Measurements from ENCODE around the gene ACTL6B. TPM values are rescaled to one million over a fixed set of nuclear protein-coding genes. Genes with fewer than 3 reads are reported as not detected.

ACTL6B gene
- total RNA-seq, 1 experiment from 2014 or later, result not detected

DNA sequence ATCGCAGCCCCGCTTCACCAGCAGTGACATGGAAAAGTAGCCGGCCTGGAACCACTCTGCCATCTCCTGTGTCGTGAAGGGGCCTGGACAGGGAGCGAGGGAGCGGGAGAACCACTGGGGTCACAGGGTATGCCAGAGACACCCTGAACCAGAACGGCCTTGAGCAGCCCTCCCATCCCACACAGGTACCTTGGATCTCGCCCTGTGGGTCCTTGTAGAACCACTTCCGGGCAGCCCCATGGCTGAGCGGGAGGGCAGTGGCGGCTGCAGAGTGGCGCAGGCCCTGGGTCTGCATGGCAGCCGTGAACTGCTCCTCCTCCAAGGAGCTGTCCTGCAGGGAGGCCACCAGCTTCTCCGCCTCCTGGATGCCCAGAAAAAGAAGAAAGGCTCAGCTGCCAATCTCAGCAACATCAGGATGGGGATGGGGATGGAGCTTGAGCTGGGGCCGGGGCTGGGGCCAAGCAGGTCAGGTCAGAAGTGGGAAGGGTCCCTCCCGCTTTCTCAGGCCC is 28.3 kb upstream of the ACTL6B start:
- DNase-seq (ENCODE audit: extremely low read depth, low read depth), result no peak

DNA sequence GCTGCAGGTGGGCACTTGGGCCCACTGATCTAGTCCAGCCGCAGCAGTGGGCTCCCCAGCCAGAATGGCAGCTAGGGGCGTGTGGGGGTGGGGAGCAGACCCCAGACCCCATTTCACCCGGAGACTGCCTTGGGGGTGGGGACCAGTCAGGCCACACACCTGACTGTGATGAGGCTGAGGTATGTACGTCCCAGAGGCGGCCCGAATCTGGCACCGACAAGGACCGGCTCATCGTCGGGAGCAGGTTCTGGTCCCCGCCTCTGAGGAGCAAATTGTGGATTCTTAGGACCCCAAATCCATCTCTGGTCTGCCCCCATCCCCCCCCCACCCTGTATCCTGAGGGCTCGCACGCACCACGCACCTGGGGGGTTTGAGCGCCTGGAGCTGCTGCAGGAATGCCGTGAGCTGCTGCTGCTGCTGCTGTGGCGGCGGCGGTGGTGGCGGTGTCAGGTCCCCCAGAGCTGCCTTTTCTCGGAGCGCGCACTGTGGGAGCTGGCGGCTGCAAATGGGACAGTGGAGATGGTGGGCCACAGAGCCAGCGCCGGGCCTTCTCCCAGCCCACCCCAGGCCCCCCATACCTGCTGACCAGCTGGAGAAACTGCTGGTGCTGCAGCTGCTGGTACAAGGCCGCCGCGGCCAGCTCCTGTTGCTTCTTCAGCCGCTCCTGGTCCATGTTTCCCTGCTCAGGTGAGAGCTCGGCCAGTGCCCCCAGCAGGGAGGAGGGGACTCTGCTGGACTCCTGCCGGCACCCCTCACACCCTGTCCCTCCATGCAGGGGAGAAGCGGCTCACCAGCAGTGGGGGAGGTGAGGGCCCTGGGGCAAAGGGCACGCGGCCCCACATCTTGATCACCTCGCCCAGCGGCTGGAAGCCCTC is 27.6 kb upstream of the ACTL6B start:
- DNase-seq (ENCODE audit: extremely low read depth, low read depth), result no peak

DNA sequence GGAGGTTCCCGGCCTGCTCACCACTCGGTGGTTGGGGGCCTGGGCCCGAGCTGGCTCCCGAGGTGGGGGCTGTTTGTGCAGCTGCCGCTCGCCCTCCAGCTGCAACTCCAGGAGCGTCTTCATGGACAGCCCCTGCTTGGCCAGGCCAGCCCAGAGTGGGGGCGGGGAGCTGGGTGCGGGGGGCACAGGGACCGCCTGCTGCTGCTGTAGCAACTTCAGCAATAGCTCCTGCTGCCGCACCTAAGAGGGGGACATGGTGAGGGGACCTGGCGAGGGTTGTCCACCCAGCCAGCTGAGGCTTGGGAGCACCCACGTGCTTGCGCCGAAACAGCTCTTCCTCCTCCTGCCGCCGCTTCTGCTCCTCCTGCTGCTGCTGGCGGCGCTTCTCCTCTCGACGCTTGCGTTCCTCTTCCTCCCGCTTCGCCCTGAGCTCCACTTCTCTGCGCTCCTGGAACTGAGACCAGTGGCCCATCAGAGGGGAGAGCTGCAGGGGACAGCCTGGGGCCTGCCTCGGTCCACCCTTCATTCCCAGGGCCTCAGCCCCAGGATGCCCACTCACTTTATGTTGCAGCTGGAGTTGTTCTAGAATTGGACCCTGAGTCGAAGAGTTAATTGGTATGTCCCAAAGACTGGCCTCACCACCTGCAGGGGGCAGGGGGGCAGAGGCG is 26.9 kb upstream of the ACTL6B start:
- no peak for DNase-seq (ENCODE audit: extremely low read depth, low read depth)

DNA sequence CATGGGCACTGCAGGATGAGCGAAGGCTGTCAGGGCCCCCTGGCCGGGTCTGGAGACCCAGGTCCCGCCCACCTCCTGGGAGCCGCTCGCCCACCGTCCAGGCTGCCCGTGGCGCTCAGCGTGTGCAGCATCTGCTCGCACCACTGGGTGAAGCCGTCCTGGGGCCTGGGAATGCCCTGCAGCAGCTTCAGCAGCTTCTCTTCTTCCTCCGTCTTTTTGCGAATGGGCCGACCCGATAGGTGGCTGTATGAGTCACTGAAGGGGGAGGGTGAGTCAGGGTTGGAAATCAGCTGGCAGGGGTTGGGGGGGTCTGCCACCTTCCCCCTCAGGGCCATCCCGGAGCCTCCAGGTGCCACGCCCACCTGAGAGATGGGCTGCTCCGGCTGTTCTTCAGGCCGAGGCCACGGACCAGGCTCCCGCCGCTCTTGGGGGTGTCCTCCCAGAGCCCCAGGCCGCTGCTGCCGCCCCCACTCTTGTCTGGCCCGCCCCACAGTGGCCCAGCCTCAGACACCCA is 26.0 kb upstream of the ACTL6B start:
- DNase-seq (ENCODE audit: extremely low read depth, low read depth), result no peak

DNA sequence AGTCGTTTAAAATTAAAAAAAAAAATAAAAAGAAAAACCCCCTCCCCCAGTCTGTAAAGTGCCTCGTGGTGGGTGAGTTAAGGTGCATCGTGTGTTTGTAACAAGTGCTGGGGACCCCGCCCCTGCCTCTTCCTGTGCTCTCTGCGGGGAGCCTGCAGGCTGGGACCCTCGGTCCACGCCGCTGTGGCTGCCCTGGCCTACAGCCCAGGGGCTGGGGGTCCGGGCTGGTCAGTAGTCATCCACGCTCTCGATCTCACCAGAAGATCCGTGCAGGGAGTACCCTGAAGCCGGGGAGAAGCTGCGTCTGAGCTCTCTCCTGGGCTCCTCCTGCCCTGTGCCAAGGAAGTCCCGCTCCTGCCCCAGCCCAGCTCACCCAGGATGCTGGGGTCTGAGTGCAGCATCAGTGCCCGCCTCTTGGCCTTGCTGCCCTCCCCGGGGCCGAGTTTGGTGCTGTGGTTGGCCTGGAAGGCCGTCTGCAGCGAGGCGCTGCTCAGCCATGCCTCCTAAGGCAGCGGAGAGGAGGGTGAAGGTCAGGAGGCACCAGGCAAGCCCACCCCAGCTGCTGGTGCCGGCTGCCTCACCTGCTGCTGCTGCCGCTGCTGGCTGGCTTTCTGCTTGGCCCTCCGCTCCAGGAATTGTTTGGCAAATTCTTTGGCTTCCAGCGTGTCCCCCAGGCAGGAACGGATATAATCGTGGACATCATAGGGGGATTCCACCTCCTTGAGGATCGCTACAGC is 25.4 kb upstream of the ACTL6B start:
- no peak for DNase-seq (ENCODE audit: extremely low read depth, low read depth)

DNA sequence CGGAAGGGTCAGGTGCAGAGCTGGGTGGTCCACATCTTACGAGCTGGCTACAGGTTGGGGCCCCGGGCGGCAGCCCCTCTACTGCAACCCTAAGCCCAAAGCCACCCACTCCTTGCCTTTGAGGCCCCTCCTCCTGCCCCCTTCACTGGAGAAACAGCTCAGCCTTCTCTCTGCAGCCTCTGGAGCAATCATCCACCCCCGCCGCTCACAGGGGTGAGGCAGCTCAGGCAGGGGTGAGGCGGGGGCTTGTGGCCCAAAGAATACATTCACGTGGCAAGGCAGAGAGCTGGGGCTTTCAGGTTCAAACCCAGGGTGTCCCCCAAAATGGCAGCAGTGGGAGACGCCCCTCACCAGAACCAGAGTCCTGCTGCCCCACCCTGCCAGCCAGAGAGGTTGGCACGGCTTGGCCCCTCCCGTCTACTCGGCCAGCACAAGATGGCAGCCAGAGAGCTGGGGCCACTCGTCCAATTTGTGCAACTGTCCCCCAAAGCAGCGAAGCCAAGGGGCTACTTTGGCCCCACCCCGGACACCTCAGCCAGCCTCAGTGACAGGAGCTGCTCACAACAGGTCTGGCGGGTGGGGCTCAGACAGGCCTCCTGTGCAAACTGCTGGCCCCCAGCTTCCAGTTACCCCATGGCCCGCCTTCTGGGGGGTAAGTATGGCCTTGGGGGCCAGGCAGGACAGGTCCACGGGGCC is 24.5 kb upstream of the ACTL6B start:
- DNase-seq (ENCODE audit: extremely low read depth, low read depth), result no peak

DNA sequence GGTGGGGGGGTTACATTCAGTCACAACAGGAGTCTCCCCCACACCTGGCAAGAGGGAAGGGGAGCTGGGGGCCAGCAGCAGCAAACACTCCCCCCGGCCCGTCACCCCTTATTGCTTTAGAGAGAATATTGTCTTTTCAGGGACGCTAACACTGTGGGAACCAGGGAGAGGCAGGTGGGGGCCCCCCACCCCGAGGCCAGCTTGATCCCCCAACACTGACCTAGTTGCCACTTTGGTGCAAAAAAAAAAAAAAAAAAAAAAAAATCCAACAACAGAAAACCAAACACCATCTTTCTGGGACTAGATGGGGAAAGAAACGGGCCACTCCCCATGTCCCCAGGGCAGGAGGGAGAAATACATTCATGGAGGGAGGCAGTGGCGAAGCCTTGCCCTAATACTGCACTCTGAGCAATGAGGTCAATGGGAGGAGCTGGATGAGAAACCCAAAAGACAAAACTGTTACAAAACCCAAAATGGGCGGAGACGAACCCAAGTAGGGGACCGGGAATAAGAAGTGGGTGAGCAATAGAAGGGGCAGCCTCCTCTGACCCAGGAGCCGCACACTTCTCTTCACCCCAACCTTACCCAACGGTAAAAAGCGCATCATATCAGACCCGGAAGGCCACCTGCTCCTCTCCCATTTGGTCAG is 23.8 kb upstream of the ACTL6B start:
- DNase-seq (ENCODE audit: extremely low read depth, low read depth), result no peak

DNA sequence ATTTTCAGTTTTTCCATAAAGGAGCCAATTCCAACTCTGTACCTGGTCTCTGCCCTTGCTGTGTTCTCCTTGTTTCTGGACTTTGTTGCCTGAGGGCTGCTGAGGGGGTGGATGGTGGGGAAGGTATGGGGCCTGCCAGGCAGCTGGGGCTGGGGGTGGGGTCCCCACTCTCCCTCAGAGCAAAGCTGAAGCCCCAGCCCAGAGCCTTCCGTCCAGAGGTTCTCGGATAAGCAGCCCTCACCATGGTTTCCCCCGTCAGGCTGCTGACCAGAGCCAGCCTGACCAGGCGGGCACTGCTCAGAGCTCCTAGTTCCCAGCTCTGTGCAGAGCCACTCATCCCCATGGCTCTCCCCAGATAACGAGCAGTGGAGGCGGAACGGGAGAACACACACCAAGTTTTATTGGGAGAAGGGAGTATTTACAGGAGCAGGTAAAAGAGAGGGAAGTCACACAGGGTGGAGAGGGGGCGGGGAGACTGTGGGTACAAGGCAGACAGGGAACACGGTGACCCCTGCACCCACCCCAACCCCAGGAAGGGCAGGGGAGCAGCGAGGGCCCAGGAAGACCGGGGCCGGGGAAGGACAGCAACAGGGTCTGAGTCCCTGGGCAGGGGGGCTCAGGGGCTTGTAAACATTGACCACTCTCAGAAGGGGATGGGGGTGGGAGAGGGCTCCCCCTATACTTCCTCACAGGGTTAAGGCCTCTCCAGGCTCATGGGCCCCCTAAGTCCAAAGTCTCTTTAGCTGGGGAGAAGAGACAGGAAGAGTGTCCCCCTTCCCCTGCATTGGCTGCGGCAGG is 23.1 kb upstream of the ACTL6B start:
- no peak for DNase-seq (ENCODE audit: extremely low read depth, low read depth)

DNA sequence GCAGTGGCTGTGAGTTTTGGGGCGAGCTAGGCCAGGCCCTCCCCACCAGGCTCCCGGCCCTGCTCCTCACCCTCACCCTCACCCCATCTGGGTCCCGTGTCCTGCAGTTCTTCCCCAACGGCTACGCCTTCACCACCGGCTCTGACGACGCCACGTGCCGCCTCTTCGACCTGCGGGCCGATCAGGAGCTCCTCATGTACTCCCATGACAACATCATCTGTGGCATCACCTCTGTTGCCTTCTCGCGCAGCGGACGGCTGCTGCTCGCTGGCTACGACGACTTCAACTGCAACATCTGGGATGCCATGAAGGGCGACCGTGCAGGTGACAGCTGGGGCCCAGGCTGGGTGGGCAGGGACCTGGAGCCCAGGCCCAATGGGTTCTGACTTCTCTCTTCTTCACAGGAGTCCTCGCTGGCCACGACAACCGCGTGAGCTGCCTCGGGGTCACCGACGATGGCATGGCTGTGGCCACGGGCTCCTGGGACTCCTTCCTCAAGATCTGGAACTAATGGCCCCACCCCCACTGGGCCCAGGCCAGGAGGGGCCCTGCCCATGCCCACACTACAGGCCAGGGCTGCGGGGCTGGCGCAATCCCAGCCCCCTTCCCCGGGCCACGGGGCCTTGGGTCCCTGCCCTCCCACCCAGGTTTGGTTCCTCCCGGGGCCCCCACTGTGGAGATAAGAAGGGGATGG is 22.2 kb upstream of the ACTL6B start:
- no peak for DNase-seq (ENCODE audit: extremely low read depth, low read depth)

DNA sequence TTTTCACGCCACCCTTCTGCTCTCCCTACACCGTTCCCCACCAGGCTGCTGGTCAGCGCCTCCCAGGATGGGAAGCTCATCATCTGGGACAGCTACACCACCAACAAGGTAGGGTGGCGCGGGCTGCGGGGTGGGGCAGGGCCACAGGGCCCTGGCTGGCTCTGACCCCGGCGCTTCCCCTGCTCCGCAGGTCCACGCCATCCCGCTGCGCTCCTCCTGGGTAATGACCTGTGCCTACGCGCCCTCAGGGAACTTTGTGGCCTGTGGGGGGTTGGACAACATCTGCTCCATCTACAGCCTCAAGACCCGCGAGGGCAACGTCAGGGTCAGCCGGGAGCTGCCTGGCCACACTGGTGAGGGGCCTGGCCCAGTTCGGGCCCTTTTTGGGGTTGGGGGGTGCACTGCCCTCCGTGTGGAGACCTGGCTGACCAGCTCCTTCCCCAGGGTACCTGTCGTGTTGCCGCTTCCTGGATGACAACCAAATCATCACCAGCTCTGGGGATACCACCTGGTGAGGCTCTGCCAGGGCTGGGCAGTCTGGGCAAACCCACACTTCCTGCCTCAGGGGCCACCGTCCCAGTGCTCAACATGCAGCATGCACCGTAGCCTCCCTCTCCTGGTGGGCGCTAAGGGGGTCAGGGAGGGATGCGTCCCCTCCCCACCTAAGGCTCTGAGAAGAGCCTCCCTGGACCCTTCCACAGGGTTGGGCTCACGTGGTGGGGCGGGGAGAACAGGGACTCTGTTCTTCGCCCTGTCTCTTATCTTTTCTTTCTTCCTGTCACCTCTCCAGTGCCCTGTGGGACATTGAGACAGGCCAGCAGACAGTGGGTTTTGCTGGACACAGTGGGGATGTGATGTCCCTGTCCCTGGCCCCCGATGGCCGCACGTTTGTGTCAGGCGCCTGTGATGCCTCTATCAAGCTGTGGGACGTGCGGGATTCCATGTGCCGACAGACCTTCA is 21.3 kb upstream of the ACTL6B start:
- DNase-seq (ENCODE audit: extremely low read depth, low read depth), result no peak

DNA sequence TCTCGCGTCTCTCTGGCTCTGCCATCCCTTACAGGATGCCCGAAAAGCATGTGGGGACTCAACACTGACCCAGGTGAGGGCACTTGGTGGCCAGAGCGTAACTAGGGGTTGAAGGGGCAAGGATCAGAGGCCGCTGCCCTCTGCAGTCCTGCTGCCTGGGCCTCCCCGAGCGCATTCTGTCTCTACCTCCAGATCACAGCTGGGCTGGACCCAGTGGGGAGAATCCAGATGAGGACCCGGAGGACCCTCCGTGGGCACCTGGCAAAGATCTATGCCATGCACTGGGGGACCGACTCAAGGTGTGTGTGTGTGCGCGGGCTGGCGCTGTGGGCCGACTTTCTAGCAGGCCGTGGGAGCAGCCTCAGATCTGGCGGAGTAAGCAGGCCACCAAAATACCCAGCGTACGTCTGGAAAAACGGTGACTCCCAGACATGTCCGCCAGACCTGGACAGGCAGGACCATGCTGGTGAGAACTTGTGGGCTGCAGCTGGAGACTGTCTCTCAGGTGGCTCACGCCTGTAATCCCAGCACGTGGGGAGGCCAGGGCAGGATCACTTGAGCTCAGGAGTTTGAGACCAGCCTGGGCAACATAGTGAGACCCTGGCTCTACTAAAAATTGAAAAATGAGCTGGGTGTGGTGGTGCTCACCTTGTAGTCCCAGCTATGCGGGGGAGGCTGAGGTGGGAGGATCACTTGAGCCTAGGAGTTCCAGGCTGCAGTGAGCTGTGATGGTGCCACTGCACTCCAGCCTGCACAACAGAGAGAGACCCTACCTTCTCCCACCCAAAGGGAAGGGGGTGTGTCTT is 20.5 kb upstream of the ACTL6B start:
- no peak for DNase-seq (ENCODE audit: extremely low read depth, low read depth)

DNA sequence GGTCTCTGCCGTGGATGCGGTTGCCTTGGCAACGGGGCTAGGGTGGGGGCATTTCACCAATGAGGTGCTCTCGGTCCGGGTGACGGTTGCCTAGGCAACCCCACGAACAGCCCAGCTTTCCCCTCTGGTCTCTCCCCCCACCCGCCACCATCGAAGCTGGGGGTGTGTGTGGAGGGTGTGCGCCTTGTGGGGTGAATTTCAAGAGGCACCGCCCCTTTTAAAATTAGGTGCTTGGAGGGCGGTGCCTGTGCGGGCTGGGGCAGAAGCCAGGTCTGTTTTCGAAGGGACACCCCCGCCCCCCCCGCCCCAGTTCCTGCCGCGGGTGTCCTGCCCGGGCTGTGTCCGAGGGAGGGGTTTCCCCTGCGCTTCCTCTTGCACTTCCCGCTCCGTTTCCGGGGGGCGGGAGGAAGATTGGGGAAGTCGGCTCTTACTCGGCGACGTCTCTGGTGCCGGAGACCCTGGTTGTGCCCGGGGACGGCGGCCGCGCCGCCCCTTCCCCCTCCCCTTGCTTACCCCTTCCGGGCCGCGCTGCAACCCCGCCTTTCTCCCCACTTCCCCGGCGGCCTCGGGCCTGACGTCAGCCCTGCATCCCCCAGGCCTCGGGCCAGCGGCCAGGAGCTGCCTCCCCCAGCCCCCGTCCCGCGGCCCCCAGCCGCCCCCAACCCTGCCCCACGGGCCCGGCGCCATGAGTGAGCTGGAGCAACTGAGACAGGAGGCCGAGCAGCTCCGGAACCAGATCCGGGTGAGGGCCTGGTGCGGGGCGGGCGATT is 19.5 kb upstream of the ACTL6B start:
- DNase-seq (ENCODE audit: extremely low read depth, low read depth), result no peak

DNA sequence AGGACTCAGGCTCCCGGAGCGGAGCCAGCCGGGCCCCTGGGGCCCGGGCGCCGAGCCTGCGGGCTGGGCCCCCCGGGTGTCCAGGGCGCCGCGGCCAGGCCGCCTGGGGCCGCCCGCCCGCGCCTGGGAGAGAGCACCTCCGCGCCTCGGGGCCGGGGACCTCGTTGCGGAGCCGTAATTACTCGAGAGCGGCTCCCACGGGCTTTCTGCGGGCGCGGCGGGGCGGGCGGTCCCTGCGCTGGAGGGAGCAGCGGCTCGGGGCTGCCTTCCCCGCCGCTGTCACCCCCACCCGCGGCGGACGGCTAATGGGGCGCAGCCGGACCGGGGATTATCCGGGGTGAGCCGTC is 18.8 kb upstream of the ACTL6B start:
- DNase-seq (ENCODE audit: extremely low read depth, low read depth), result no peak

DNA sequence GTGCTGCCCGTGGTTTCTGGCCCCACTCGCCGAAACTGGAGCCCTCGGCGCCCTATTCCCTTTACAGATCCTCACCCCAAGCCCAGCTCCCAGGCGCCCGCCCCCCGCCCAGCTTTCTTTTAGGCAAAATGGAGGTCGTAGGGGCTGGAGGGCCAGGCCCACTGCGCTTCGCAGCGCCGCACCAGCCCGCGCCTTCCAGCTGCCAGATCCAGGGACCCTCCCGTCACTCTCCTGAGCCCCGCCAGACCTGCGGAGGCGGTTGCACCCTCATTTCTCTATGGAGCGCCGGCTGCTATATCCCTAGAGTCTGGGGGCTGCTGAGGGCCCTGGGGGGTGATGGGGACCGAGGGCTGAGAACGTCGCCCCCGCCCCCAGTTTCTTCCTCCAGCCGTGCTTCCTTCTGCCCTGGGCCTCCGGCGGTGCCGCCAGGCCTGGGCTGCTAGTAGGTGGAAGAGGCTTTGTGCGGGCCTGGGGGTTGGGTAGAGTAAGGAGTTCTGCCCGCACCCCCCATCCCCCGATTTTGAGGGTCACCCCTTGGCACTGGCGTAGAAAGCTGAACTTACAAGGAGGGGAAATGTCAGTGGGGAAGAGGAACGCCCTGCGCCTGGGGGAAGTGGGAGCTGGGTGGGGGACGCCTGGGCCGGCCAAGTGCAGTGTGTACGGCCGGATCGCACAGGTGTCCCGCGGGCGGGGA is 18.3 kb upstream of the ACTL6B start:
- DNase-seq (ENCODE audit: extremely low read depth, low read depth), result no peak

DNA sequence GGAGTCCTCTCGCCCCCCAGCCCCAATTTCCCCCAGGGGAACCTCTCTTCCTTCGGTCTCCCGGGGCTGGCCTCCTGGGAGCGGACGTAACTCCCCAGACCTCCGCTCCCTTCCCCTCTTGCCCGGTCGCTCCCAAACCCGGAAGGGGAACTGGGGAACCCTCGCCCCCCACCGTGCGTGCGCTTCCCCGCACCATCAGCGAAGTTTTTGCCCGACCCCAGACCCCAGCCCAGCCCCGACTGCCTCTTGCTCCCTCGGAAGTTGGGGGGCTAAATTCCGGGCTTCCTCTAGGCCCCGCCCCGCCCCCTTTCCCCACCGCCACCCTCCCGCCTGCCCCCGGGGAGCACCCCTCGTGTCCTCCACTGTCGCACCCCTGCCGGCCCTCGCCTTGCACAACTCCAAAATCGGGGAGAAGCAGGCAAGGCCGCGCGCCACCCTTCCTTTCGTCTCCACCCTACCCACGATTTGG is 17.7 kb upstream of the ACTL6B start:
- no peak for DNase-seq (ENCODE audit: extremely low read depth, low read depth)
